Neural cell (in vitro differentiated cells): ENCODE results near the gene ITIH2. TPM values are rescaled to one million over a fixed set of nuclear protein-coding genes. Genes with fewer than 3 reads are reported as not detected.

ENCODE experiments used
- H2AFZ ChIP-seq: fragments of 200-600, 300-800 bp; sonication (generic), shearing (Covaris generic); 2 replicates; pipeline ENCODE4 v1.6.0; 2014; ENCODE audit warnings: low read depth, mild to moderate bottlenecking, antibody characterized with exemption, low read length, moderate library complexity
- H3F3A ChIP-seq: fragments of 200-600 bp; shearing (Covaris generic); 2 replicates; pipeline ENCODE4 v1.6.1; 2016; ENCODE audit warnings: mild to moderate bottlenecking, moderate library complexity, mixed read lengths, antibody characterized with exemption, low read length; ENCODE audit not compliant: insufficient read depth, poor library complexity, severe bottlenecking
- H3K27ac ChIP-seq: fragments of 200-600, 300-800 bp; sonication (generic), shearing (Covaris generic); 2 replicates; pipeline ENCODE4 v1.5.1; 2014; ENCODE audit warnings: mild to moderate bottlenecking, low read length, moderate library complexity
- H3K27me3 ChIP-seq: fragments of 300-800, 200-600 bp; sonication (generic), shearing (Covaris generic); 2 replicates; pipeline ENCODE4 v1.6.0; 2014; ENCODE audit warnings: mild to moderate bottlenecking, low read depth, low read length, moderate library complexity; ENCODE audit not compliant: insufficient read depth
- H3K36me3 ChIP-seq: fragments of 300-800, 200-600 bp; sonication (generic), shearing (Covaris generic); 2 replicates; pipeline ENCODE4 v1.5.1; 2014; ENCODE audit warnings: mild to moderate bottlenecking, antibody characterized with exemption, low read length, moderate library complexity; ENCODE audit not compliant: insufficient read depth
- H3K4me2 ChIP-seq: fragments of 300-800, 200-600 bp; sonication (generic), shearing (Covaris generic); 2 replicates; pipeline ENCODE4 v1.6.0; 2014; ENCODE audit warnings: mild to moderate bottlenecking, low read length
- H3K4me3 ChIP-seq: fragments of 300-800, 200-600 bp; sonication (generic), shearing (Covaris generic); 2 replicates; pipeline ENCODE4 v1.5.1; 2014; ENCODE audit warnings: mild to moderate bottlenecking, low read length, moderate library complexity
- H3K79me2 ChIP-seq: fragments of 200-600 bp; shearing (Covaris generic); replicated peaks from 2 replicates; pipeline ENCODE4 v1.6.0; 2014; ENCODE audit warnings: mild to moderate bottlenecking, low read length, moderate library complexity; ENCODE audit not compliant: insufficient read depth
- H3K9ac ChIP-seq: fragments of 300-800, 200-600 bp; sonication (generic), shearing (Covaris generic); 2 replicates; pipeline ENCODE4 v1.6.1; 2016; ENCODE audit warnings: mild to moderate bottlenecking, low read length, mixed read lengths
- H3K9me2 ChIP-seq: fragments of 200-600 bp; shearing (Covaris generic); 2 replicates; pipeline ENCODE4 v1.6.1; 2016; ENCODE audit warnings: mild to moderate bottlenecking, low read length, mixed read lengths; ENCODE audit not compliant: insufficient read depth
- H3K9me3 ChIP-seq: fragments of 200-600, 300-800 bp; sonication (generic), shearing (Covaris generic); 2 replicates; pipeline ENCODE4 v1.6.1; 2016; ENCODE audit warnings: mild to moderate bottlenecking, mixed run types, low read length, moderate library complexity, mixed read lengths
- H4K20me1 ChIP-seq: fragments of 200-600 bp; shearing (Covaris generic); 2 replicates; pipeline ENCODE4 v1.6.1; 2016; ENCODE audit warnings: mild to moderate bottlenecking, mixed run types; ENCODE audit not compliant: insufficient read depth
- CTCF ChIP-seq: fragments of 450-650 bp; IDR thresholded peaks from 2 replicates; pipeline ENCODE4 v1.5.1; 2014; ENCODE audit warnings: antibody characterized with exemption, mild to moderate bottlenecking, moderate library complexity; ENCODE audit not compliant: poor library complexity, severe bottlenecking
- EP300 ChIP-seq: fragments of 450-650 bp; conservative IDR thresholded peaks from 2 replicates; pipeline ENCODE4 v1.6.1; 2014; ENCODE audit warnings: antibody characterized with exemption, mild to moderate bottlenecking, moderate library complexity; ENCODE audit not compliant: poor library complexity, severe bottlenecking
- EZH2 ChIP-seq: fragments of 200-600, 300-800 bp; shearing (Covaris generic), sonication (generic); IDR thresholded peaks from 2 replicates; pipeline ENCODE4 v1.6.1; 2014; ENCODE audit warnings: antibody characterized with exemption, low read length, borderline replicate concordance, mild to moderate bottlenecking; ENCODE audit not compliant: insufficient read depth, poor library complexity, severe bottlenecking
- MXI1 ChIP-seq: fragments of 450-650 bp; conservative IDR thresholded peaks from 2 replicates; pipeline ENCODE4 v1.6.1; 2014; ENCODE audit warnings: antibody characterized with exemption, mild to moderate bottlenecking; ENCODE audit not compliant: poor library complexity, severe bottlenecking
- POLR2AphosphoS5 ChIP-seq: IDR thresholded peaks from 2 replicates; pipeline ENCODE4 v1.6.1; 2012
- RAD21 ChIP-seq: fragments of 450-650 bp; conservative IDR thresholded peaks from 2 replicates; pipeline ENCODE4 v1.6.1; 2014; ENCODE audit warnings: antibody characterized with exemption, mild to moderate bottlenecking, moderate library complexity
- SMC3 ChIP-seq: fragments of 450-650 bp; conservative IDR thresholded peaks from 2 replicates; pipeline ENCODE4 v1.6.1; 2014; ENCODE audit warnings: antibody characterized with exemption, mild to moderate bottlenecking, moderate library complexity; ENCODE audit not compliant: poor library complexity
- TAF1 ChIP-seq: IDR thresholded peaks from 2 replicates; pipeline ENCODE4 v1.6.1; 2012; ENCODE audit warnings: low read depth
- polyA plus RNA-seq: library from polyadenylated mRNA; depleted of rRNA; stranded (reverse); fragments of >200 nt; gene quantifications from 2 replicates; pipeline ENCODE4 v1.2.3, GENCODE V29; 2014
- TF ChIP-seq, protein P1 (sequence below): IDR thresholded peaks from 2 replicates; pipeline ENCODE4 v1.6.1; 2012; ENCODE audit warnings: borderline replicate concordance

The ITIH2 gene
- polyA plus RNA-seq, 1 donor from 2014 or later: not detected

DNA sequence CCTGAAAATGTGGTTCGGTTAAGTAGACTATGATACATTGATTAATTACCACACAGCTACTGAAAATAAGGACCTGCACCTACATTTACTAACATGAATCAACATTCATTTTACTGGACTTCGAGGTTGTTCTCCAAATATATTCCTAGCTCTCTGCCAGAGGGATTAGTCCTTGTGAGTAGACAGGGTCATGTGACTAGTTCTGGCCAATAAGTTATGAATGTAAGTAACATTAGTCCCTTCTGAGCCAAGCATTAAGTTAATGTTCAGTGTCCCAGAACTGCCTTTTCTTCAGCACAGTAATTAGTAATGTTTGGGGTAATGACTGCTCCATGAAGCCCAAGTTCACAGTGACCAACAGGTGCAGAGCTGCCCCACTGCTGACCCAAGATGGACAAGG, 45.6 kb upstream of the ITIH2 start:
- H3K9me2 ChIP-seq: no peaks in the 10 kb centered on the region
- H3K9me3 ChIP-seq: no peaks in the 10 kb centered on the region
- no peak for TF ChIP-seq SMC3
- TF ChIP-seq, protein P1, sequence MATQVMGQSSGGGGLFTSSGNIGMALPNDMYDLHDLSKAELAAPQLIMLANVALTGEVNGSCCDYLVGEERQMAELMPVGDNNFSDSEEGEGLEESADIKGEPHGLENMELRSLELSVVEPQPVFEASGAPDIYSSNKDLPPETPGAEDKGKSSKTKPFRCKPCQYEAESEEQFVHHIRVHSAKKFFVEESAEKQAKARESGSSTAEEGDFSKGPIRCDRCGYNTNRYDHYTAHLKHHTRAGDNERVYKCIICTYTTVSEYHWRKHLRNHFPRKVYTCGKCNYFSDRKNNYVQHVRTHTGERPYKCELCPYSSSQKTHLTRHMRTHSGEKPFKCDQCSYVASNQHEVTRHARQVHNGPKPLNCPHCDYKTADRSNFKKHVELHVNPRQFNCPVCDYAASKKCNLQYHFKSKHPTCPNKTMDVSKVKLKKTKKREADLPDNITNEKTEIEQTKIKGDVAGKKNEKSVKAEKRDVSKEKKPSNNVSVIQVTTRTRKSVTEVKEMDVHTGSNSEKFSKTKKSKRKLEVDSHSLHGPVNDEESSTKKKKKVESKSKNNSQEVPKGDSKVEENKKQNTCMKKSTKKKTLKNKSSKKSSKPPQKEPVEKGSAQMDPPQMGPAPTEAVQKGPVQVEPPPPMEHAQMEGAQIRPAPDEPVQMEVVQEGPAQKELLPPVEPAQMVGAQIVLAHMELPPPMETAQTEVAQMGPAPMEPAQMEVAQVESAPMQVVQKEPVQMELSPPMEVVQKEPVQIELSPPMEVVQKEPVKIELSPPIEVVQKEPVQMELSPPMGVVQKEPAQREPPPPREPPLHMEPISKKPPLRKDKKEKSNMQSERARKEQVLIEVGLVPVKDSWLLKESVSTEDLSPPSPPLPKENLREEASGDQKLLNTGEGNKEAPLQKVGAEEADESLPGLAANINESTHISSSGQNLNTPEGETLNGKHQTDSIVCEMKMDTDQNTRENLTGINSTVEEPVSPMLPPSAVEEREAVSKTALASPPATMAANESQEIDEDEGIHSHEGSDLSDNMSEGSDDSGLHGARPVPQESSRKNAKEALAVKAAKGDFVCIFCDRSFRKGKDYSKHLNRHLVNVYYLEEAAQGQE: no peak
- TF ChIP-seq TAF1: no peak
- TF ChIP-seq MXI1: no peak
- no peak for TF ChIP-seq CTCF
- TF ChIP-seq RAD21: no peak
- no peak for TF ChIP-seq EP300
- TF ChIP-seq EZH2: no peak
- TF ChIP-seq POLR2AphosphoS5: no peak
- H2AFZ ChIP-seq: no peak overlapping the region
- H3K27me3 ChIP-seq: no peaks in the 10 kb centered on the region
- H3K36me3 ChIP-seq: no peaks in the 10 kb centered on the region
- H3K4me2 ChIP-seq: no peak overlapping the region
- no peak overlapping the region for H3K4me3 ChIP-seq
- no peak overlapping the region for H3K27ac ChIP-seq
- H3F3A ChIP-seq: no peaks in the 10 kb centered on the region
- H3K9ac ChIP-seq: no peak overlapping the region
- H3K79me2 ChIP-seq: no peaks in the 10 kb centered on the region
- no peaks in the 10 kb centered on the region for H4K20me1 ChIP-seq

DNA sequence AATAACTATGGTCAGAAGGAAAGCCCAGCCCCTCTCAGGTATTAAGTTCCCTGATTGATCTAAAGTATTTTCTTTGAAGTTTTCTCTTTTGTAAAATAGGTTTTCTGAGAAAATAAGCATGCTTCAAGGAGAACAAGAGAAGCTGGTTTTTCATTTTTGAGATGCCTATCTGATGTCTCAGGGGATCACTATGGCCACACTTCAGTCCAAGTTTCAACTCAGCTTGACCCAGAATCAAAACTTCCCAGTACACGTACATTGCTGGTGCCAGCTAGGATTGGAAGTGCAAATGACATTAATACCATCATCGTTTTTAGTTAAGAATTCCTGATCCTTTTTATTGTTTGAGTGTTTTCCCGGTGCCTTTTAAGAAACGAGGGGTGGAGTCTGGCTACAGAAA, 43.6 kb upstream of the ITIH2 start:
- no peak overlapping the region for H2AFZ ChIP-seq
- no peaks in the 10 kb centered on the region for H3K36me3 ChIP-seq
- H3K9me3 ChIP-seq: no peaks in the 10 kb centered on the region
- TF ChIP-seq EZH2 (no peak), TAF1 (no peak), CTCF (no peak), EP300 (no peak), SMC3 (no peak), MXI1 (no peak), POLR2AphosphoS5 (no peak), RAD21 (no peak)
- no peak overlapping the region for H3K9ac ChIP-seq
- H3K4me3 ChIP-seq: no peak overlapping the region
- H3K4me2 ChIP-seq: no peak overlapping the region
- H3K9me2 ChIP-seq: no peaks in the 10 kb centered on the region
- H4K20me1 ChIP-seq: no peaks in the 10 kb centered on the region
- H3K27ac ChIP-seq: no peak overlapping the region
- H3K27me3 ChIP-seq: peaks cover 9% of the 10 kb centered on the region
- no peaks in the 10 kb centered on the region for H3F3A ChIP-seq
- H3K79me2 ChIP-seq: no peaks in the 10 kb centered on the region
